K562 (cell line): ENCODE results near the gene NR0B2. TPM values are rescaled to one million over a fixed set of nuclear protein-coding genes. Genes with fewer than 3 reads are reported as not detected.
A peak's percentile ranks its signal among the peaks of the same experiment; 100 is the strongest.

ENCODE experiments used
- CCAR2 ChIP-seq: fragments of 200-400 bp; formaldehyde crosslinking; IDR thresholded peaks from 2 replicates; pipeline ENCODE4 v1.6.1; 2017; ENCODE audit warnings: mild to moderate bottlenecking, low read depth, low read length
- E2F3 ChIP-seq: fragments of 250-450 bp; sonication (Bioruptor Pico); IDR thresholded peaks from 2 replicates; pipeline ENCODE4 v1.4.0; 2020; ENCODE audit warnings: mild to moderate bottlenecking
- E2F5 ChIP-seq: sonication (generic); formaldehyde crosslinking; IDR thresholded peaks from 2 replicates; pipeline ENCODE4 v1.8.0; 2022; ENCODE audit warnings: mild to moderate bottlenecking, missing genetic modification reagents
- EWSR1 ChIP-seq: fragments of 450-650 bp; IDR thresholded peaks from 2 replicates; pipeline ENCODE4 v1.6.1; 2018; ENCODE audit warnings: borderline replicate concordance, mild to moderate bottlenecking, low read depth, moderate library complexity; ENCODE audit not compliant: partially characterized antibody
- FOXP4 ChIP-seq: sonication (generic); formaldehyde crosslinking; IDR thresholded peaks from 2 replicates; pipeline ENCODE4 v1.8.0; 2022; ENCODE audit warnings: mild to moderate bottlenecking, missing genetic modification reagents, borderline replicate concordance
- MEIS2 ChIP-seq: fragments of 450-650 bp; IDR thresholded peaks from 2 replicates; pipeline ENCODE4 v1.6.1; 2014; ENCODE audit warnings: mild to moderate bottlenecking; ENCODE audit not compliant: partially characterized antibody
- POLR2H ChIP-seq: IDR thresholded peaks from 2 replicates; pipeline ENCODE4 v1.6.1; 2016; ENCODE audit warnings: missing genetic modification characterization, low read depth, mild to moderate bottlenecking, control low read depth, missing compliant biosample characterization, moderate library complexity
- PRDM10 ChIP-seq: fragments of 450-650 bp; IDR thresholded peaks from 2 replicates; pipeline ENCODE4 v1.6.1; 2018; ENCODE audit not compliant: partially characterized antibody
- SIN3B ChIP-seq: fragments of 450-650 bp; IDR thresholded peaks from 2 replicates; pipeline ENCODE4 v1.6.1; 2017; ENCODE audit warnings: low read depth, mild to moderate bottlenecking, moderate library complexity
- SUPT5H ChIP-seq: fragments of 450-650 bp; IDR thresholded peaks from 2 replicates; pipeline ENCODE4 v1.6.1; 2016
- THRA ChIP-seq: fragments of 450-650 bp; IDR thresholded peaks from 2 replicates; pipeline ENCODE4 v1.6.1; 2017; ENCODE audit warnings: mild to moderate bottlenecking, moderate library complexity
- YBX1 ChIP-seq: fragments of 450-650 bp; IDR thresholded peaks from 2 replicates; pipeline ENCODE4 v1.7.1; 2016; ENCODE audit warnings: mild to moderate bottlenecking
- ZMIZ1 ChIP-seq, 2 experiments: fragments of 150-350 bp in 1 of 2; IDR thresholded peaks; 2 replicates each; pipeline ENCODE4 v1.6.1; 2012 to 2016; ENCODE audit warnings: low read depth in 2 of 2, low read length in 2 of 2, mild to moderate bottlenecking in 1 of 2, moderate library complexity in 1 of 2
- ZNF24 ChIP-seq: fragments of 450-650 bp; IDR thresholded peaks from 2 replicates; pipeline ENCODE4 v1.6.1; 2016
- ZNF507 ChIP-seq: conservative IDR thresholded peaks from 2 replicates; pipeline ENCODE4 v1.6.1; 2017; ENCODE audit warnings: missing genetic modification characterization, missing compliant biosample characterization
- polyA plus RNA-seq, 8 experiments: library from polyadenylated mRNA; depleted of rRNA in 4 of 8; stranded (reverse) in 5 of 8; unstranded in 3 of 8; fragments of >200 nt; fragmentation: Nextera tagmentation in 2 of 8; fragmentation: Illumina TruSeq in 1 of 8; extraction: Ambion mirVana in 2 of 8; extraction: Trizol in 1 of 8; gene quantifications; 2 replicates each; pipeline versions ENCODE4 v1.2.1 to v1.2.3, GENCODE V29; 2011 to 2014; ENCODE audit warnings: inconsistent platforms in 1 of 8, missing spikeins in 1 of 8
- total RNA-seq, 7 experiments: library from RNA; depleted of rRNA in 6 of 7; stranded (reverse); fragments of >200 nt in 6 of 7; fragmentation: Illumina TruSeq in 2 of 7; extraction: Trizol in 2 of 7; gene quantifications; 2 replicates each; pipeline versions ENCODE4 v1.2.1 to v1.2.3, GENCODE V29; 2011 to 2021; ENCODE audit warnings: low replicate concordance in 1 of 7

NR0B2 gene
- total and polyA plus RNA-seq, 9 of the 15 experiments (the other 6 are each of a cell fraction or from before 2014, with no cell fraction given) = not detected

GRCh38 chr1:26864610-26865480 lies 48.9 kb downstream of the NR0B2 start (continued):
- TF ChIP-seq PRDM10 (peak; percentile 29), E2F3 (CRISPR knock-in tag) (peak; percentile 92; the same call in 1 of the 2 replicates), THRA (no peak), SIN3B (no peak), POLR2H (tag) (peak; percentile 91), FOXP4 (CRISPR knock-in tag) (peak; percentile 87; the same call in 1 of the 2 replicates), EWSR1 (no peak), YBX1 (no peak), ZMIZ1 (IDR thresholded peaks at IDR 0.05; ENCODE audit: low read depth in 2 of 2, low read length in 2 of 2) (no peak), ZNF24 (no peak), MEIS2 (peak; percentile 81), CCAR2 (no peak), SUPT5H (peak; percentile 92), E2F5 (no peak), ZNF507 (tag) (no peak)
